HEK293 (cell line): ENCODE results near the gene USP30.
A peak's percentile ranks its signal among the peaks of the same experiment; 100 is the strongest.

Source experiments
- CTCF ChIA-PET: fragments of 350-600 bp; formaldehyde crosslinking; extraction: SDS; loops from one replicate; lab custom pipeline; 2021; ENCODE audit warnings: antibody characterized with exemption; lab: Yijun Ruan, JAX
- POLR2A ChIA-PET: fragments of 300-600 bp; formaldehyde crosslinking; extraction: SDS; loops from one replicate; lab custom pipeline; 2020; ENCODE audit warnings: antibody characterized with exemption, inconsistent platforms; lab: Yijun Ruan, JAX
- H3K27ac ChIP-seq: fragments of 200-500 bp; sonication (Bioruptor generic); 2 replicates; pipeline ENCODE4 v1.5.1; 2014; ENCODE audit warnings: low read depth, low read length, control low read depth, inconsistent platforms; ENCODE audit errors: extremely low read depth
- H3K36me3 ChIP-seq, 2 experiments: fragments of 200-500 bp in 1 of 2; sonication (Bioruptor generic) in 1 of 2; 1 replicate in 1 of 2; 2 replicates in 1 of 2; pipeline ENCODE4 v1.5.1; 2014 to 2017; ENCODE audit warnings: inconsistent platforms in 2 of 2, low read length in 2 of 2; ENCODE audit not compliant: control insufficient read depth in 2 of 2, insufficient read depth in 1 of 2
- H3K4me1 ChIP-seq: fragments of 200-500 bp; sonication (Bioruptor generic); 2 replicates; pipeline ENCODE4 v1.5.1; 2014; ENCODE audit warnings: mild to moderate bottlenecking, low read length, inconsistent platforms; ENCODE audit not compliant: control insufficient read depth, insufficient read depth
- H3K4me3 ChIP-seq: 2 replicates; pipeline ENCODE4 v1.5.1; 2011; ENCODE audit warnings: low read depth, mild to moderate bottlenecking, control low read depth, low read length, moderate library complexity
- H3K9me3 ChIP-seq: fragments of 200-500 bp; sonication (Bioruptor generic); 2 replicates; pipeline ENCODE4 v1.5.1; 2014; ENCODE audit warnings: low read depth, low read length, inconsistent platforms; ENCODE audit not compliant: control insufficient read depth, insufficient read depth
- CTCF ChIP-seq: fragments of 450-650 bp; formaldehyde crosslinking; IDR thresholded peaks from 2 replicates; pipeline ENCODE4 v1.5.1; 2016; ENCODE audit warnings: missing biosample characterization, missing genetic modification characterization
- EGR2 ChIP-seq: fragments of 450-650 bp; formaldehyde crosslinking; IDR thresholded peaks from 2 replicates; pipeline ENCODE4 v1.5.1; 2016; ENCODE audit warnings: low read depth, missing biosample characterization, missing genetic modification characterization
- GLIS1 ChIP-seq: fragments of 450-650 bp; formaldehyde crosslinking; IDR thresholded peaks from 2 replicates; pipeline ENCODE4 v1.5.1; 2016; ENCODE audit warnings: missing biosample characterization, missing genetic modification characterization
- HOXC10 ChIP-seq: sonication (generic); formaldehyde crosslinking; IDR thresholded peaks from 2 replicates; pipeline ENCODE4 v1.8.1; 2023; ENCODE audit warnings: mild to moderate bottlenecking, missing genetic modification reagents
- INSM2 ChIP-seq: fragments of 450-650 bp; formaldehyde crosslinking; IDR thresholded peaks from 2 replicates; pipeline ENCODE4 v1.5.1; 2016; ENCODE audit warnings: missing biosample characterization, missing genetic modification characterization
- KLF1 ChIP-seq: fragments of 450-650 bp; formaldehyde crosslinking; IDR thresholded peaks from 2 replicates; pipeline ENCODE4 v1.5.1; 2016; ENCODE audit warnings: missing biosample characterization, missing genetic modification characterization
- KLF9 ChIP-seq: fragments of 450-650 bp; formaldehyde crosslinking; IDR thresholded peaks from 2 replicates; pipeline ENCODE4 v1.5.1; 2016; ENCODE audit warnings: missing biosample characterization, missing genetic modification characterization, low read depth
- REST ChIP-seq: fragments of 450-650 bp; formaldehyde crosslinking; IDR thresholded peaks from 2 replicates; pipeline ENCODE4 v1.5.1; 2016; ENCODE audit warnings: missing biosample characterization, missing genetic modification characterization
- SALL2 ChIP-seq: fragments of 450-650 bp; formaldehyde crosslinking; IDR thresholded peaks from 2 replicates; pipeline ENCODE4 v1.5.0; 2017; ENCODE audit warnings: missing biosample characterization, mild to moderate bottlenecking, missing genetic modification characterization, borderline replicate concordance
- SCRT1 ChIP-seq: fragments of 450-650 bp; formaldehyde crosslinking; IDR thresholded peaks from 2 replicates; pipeline ENCODE4 v1.5.1; 2016; ENCODE audit warnings: missing biosample characterization, missing genetic modification characterization, borderline replicate concordance
- SP3 ChIP-seq: fragments of 450-650 bp; formaldehyde crosslinking; IDR thresholded peaks from 2 replicates; pipeline ENCODE4 v1.5.1; 2016; ENCODE audit warnings: missing biosample characterization, missing genetic modification characterization
- YY1 ChIP-seq: fragments of 450-650 bp; formaldehyde crosslinking; IDR thresholded peaks from 2 replicates; pipeline ENCODE4 v1.5.1; 2018; ENCODE audit warnings: missing biosample characterization, missing genetic modification characterization
- ZBTB1 ChIP-seq: fragments of 450-650 bp; formaldehyde crosslinking; IDR thresholded peaks from 2 replicates; pipeline ENCODE4 v1.5.1; 2016; ENCODE audit warnings: missing biosample characterization, missing genetic modification characterization
- ZBTB48 ChIP-seq: fragments of 450-650 bp; formaldehyde crosslinking; IDR thresholded peaks from 2 replicates; pipeline ENCODE4 v1.5.1; 2016; ENCODE audit warnings: missing biosample characterization, missing genetic modification characterization
- ZBTB7A ChIP-seq: fragments of 450-650 bp; formaldehyde crosslinking; IDR thresholded peaks from 2 replicates; pipeline ENCODE4 v1.5.1; 2016; ENCODE audit warnings: low read depth, missing biosample characterization, missing genetic modification characterization
- ZBTB8A ChIP-seq: fragments of 450-650 bp; formaldehyde crosslinking; IDR thresholded peaks from 2 replicates; pipeline ENCODE4 v1.5.1; 2016; ENCODE audit warnings: missing biosample characterization, missing genetic modification characterization
- ZEB2 ChIP-seq: fragments of 450-650 bp; formaldehyde crosslinking; IDR thresholded peaks from 2 replicates; pipeline ENCODE4 v1.5.1; 2016; ENCODE audit warnings: missing biosample characterization, missing genetic modification characterization
- ZFHX2 ChIP-seq: fragments of 450-650 bp; formaldehyde crosslinking; conservative IDR thresholded peaks from 2 replicates; pipeline ENCODE4 v1.5.1; 2016; ENCODE audit warnings: missing biosample characterization, missing genetic modification characterization
- ZNF146 ChIP-seq: fragments of 450-650 bp; formaldehyde crosslinking; IDR thresholded peaks from 2 replicates; pipeline ENCODE4 v1.5.1; 2016; ENCODE audit warnings: missing biosample characterization, missing genetic modification characterization
- ZNF16 ChIP-seq: fragments of 450-650 bp; formaldehyde crosslinking; IDR thresholded peaks from 2 replicates; pipeline ENCODE4 v1.5.1; 2016; ENCODE audit warnings: low read depth, missing biosample characterization, missing genetic modification characterization
- ZNF184 ChIP-seq: fragments of 450-650 bp; IDR thresholded peaks from 2 replicates; pipeline ENCODE4 v1.5.1; 2018; ENCODE audit warnings: missing biosample characterization, mild to moderate bottlenecking, missing genetic modification characterization
- ZNF24 ChIP-seq: fragments of 450-650 bp; formaldehyde crosslinking; IDR thresholded peaks from 2 replicates; pipeline ENCODE4 v1.5.1; 2016; ENCODE audit warnings: missing biosample characterization, missing genetic modification characterization
- ZNF394 ChIP-seq: fragments of 450-650 bp; formaldehyde crosslinking; IDR thresholded peaks from 2 replicates; pipeline ENCODE4 v1.5.1; 2016; ENCODE audit warnings: missing biosample characterization, missing genetic modification characterization, mild to moderate bottlenecking, moderate library complexity, borderline replicate concordance
- ZNF692 ChIP-seq: fragments of 450-650 bp; formaldehyde crosslinking; IDR thresholded peaks from 2 replicates; pipeline ENCODE4 v1.5.1; 2016; ENCODE audit warnings: missing biosample characterization, missing genetic modification characterization
- ZSCAN23 ChIP-seq: fragments of 450-650 bp; formaldehyde crosslinking; IDR thresholded peaks from 2 replicates; pipeline ENCODE4 v1.5.1; 2016; ENCODE audit warnings: missing biosample characterization, missing genetic modification characterization

Gene USP30

GRCh38 chr12:109097140-109097434 is 44.7 kb downstream of the USP30 start:
- H3K36me3 ChIP-seq: peaks cover 27 to 36% of the 10 kb centered on the region in 2 experiments; a peak in 2 of 3 replicates
- TF ChIP-seq ZBTB7A (0 out of 2 replicates have a peak, but pooled peaks have one; percentile 15), REST (tag by site-specific recombination) (no peak), ZBTB8A (tag by site-specific recombination) (peak; percentile 87), ZEB2 (tag by site-specific recombination) (no peak), SCRT1 (tag by site-specific recombination) (no peak), ZNF146 (tag by site-specific recombination) (no peak), EGR2 (tag by site-specific recombination) (no peak), ZBTB1 (tag by site-specific recombination) (no peak)
- CTCF ChIA-PET: no interaction called here
- H3K9me3 ChIP-seq: no peaks in the 10 kb centered on the region
- H3K4me3 ChIP-seq: peak overlapping the region; percentile 73
- H3K4me1 ChIP-seq: peaks cover 3% of the 10 kb centered on the region; the same call in 1 of the 2 replicates
- POLR2A ChIA-PET: interaction anchor here (0.6 to 2.3 kb wide), 4 partner anchors 9 to 289 kb away, joined by 3 to 15 read pairs (median 7); no protein-coding TSS in a partner anchor
- H3K27ac ChIP-seq: peak overlapping the region; percentile 98; the same call in 1 of the 2 replicates

GRCh38 chr12:109097435-109098182 is 45.2 kb downstream of the USP30 start, which contains the start of gene UNG:
Gene UNG (plus strand): TSS chr12:109097597. CDS start chr12:109097680, 83 bp downstream.
- H3K4me1 ChIP-seq: peaks cover 3% of the 10 kb centered on the region; the same call in 1 of the 2 replicates
- H3K9me3 ChIP-seq: no peaks in the 10 kb centered on the region
- H3K36me3 ChIP-seq: peaks cover 32 to 41% of the 10 kb centered on the region in 2 experiments; a peak in 2 of 3 replicates
- peak within 1 kb of the TSS; percentile 78 for H3K4me3 ChIP-seq
- peak within 1 kb of the TSS; percentile 98 for H3K27ac ChIP-seq
- POLR2A ChIA-PET: interaction anchor here (0.6 to 2.3 kb wide), 5 partner anchors 9 to 289 kb away, joined by 3 to 15 read pairs (median 5); no protein-coding TSS in a partner anchor
- CTCF ChIA-PET: interaction anchor here (0.7 kb wide), 1 partner anchor 297 kb away, joined by 3 read pairs; no protein-coding TSS in a partner anchor
- TF ChIP-seq ZBTB8A (tag by site-specific recombination) (0 out of 2 replicates have a peak, but pooled peaks have one; percentile 29), YY1 (tag by site-specific recombination) (peak; percentile 65; the same call in 1 of the 2 replicates), ZEB2 (tag by site-specific recombination) (peak; percentile 65), SP3 (peak; percentile 53), ZNF394 (tag by site-specific recombination) (peak; percentile 23; the same call in 1 of the 2 replicates), ZNF184 (tag by site-specific recombination) (0 out of 2 replicates have a peak, but pooled peaks have one; percentile 26), ZNF692 (tag by site-specific recombination) (peak; percentile 98), KLF9 (peak; percentile 92), CTCF (tag by site-specific recombination) (0 out of 2 replicates have a peak, but pooled peaks have one; percentile 19), ZNF16 (0 out of 2 replicates have a peak, but pooled peaks have one; percentile 11), ZBTB48 (tag by site-specific recombination) (peak; percentile 17; the same call in 1 of the 2 replicates), HOXC10 (CRISPR knock-in tag) (0 out of 2 replicates have a peak, but pooled peaks have one; percentile 31), ZNF24 (tag by site-specific recombination) (peak; percentile 37; the same call in 1 of the 2 replicates), GLIS1 (tag by site-specific recombination) (peak; percentile 70), INSM2 (tag by site-specific recombination) (no peak), ZFHX2 (0 out of 2 replicates have a peak, but pooled peaks have one; percentile 41), SALL2 (tag by site-specific recombination) (no peak; the same call in 1 of the 2 replicates), KLF1 (tag by site-specific recombination) (peak; percentile 62), ZSCAN23 (no peak)
